Lower lobe of right lung (tissue), 2 donors: ENCODE data around the gene UBXN10. TPM values are rescaled to one million over a fixed set of nuclear protein-coding genes. Genes with fewer than 3 reads are reported as not detected.

Source experiments
- ATAC-seq, 2 donors: fragments of 200-7000 bp; cut with Tn5 transposase; one replicate each; pipeline ENCODE4 v1.9.1; 2020 to 2022; ENCODE audit warnings: mild to moderate bottlenecking in 2 of 2, moderate library complexity in 2 of 2
- DNase-seq: peaks from one replicate; pipeline ENCODE4 v3.0.0-alpha.2; 2020
- H3K27ac ChIP-seq: fragments of 200-600 bp; one replicate; pipeline ENCODE4 v1.8.0; 2022
- H3K27me3 ChIP-seq: fragments of 200-600 bp; one replicate; pipeline ENCODE4 v1.8.0; 2022; ENCODE audit warnings: low read depth
- H3K36me3 ChIP-seq: fragments of 200-600 bp; one replicate; pipeline ENCODE4 v1.8.0; 2022; ENCODE audit warnings: mild to moderate bottlenecking
- H3K4me1 ChIP-seq: fragments of 200-600 bp; one replicate; pipeline ENCODE4 v1.8.0; 2022
- H3K4me3 ChIP-seq: fragments of 200-600 bp; one replicate; pipeline ENCODE4 v1.8.0; 2022; ENCODE audit warnings: mild to moderate bottlenecking
- H3K9me3 ChIP-seq: fragments of 200-600 bp; one replicate; pipeline ENCODE4 v1.8.0; 2022
- CTCF ChIP-seq: fragments of 200-600 bp; IDR thresholded peaks from one replicate; pipeline ENCODE4 v1.8.0; 2022; ENCODE audit warnings: antibody characterized with exemption, mild to moderate bottlenecking
- intact Hi-C: fragments of 100-400 bp; cut with DNase I; formaldehyde crosslinking; loops from one replicate; pipeline ENCODE4 v1.11.0; 2022
- total RNA-seq: library from RNA; stranded (reverse); fragmentation: NEBNext Ultra II Directional; extraction: Animal tissue kit (Norgen Biotek cat#: 25700); gene quantifications from one replicate; pipeline ENCODE4 v1.2.1, GENCODE V29; 2021
- donor health status: DM: no; HTN: yes; CAD: no; lungs with severe emphysema.

The UBXN10 gene
- total RNA-seq, 1 donor from 2014 or later, result 7.8 TPM

- peaks cover 10% of the 10 kb centered on the region for H3K4me1 ChIP-seq
- ATAC-seq (peak; percentile 87), DNase-seq (peak; percentile 78)
- TF ChIP-seq CTCF, result peak; percentile 86
- peaks cover 3% of the 10 kb centered on the region for H3K27me3 ChIP-seq
- H3K9me3 ChIP-seq, result no peaks in the 10 kb centered on the region
- H3K4me3 ChIP-seq, result peak overlapping the region; percentile 6
- no peaks in the 10 kb centered on the region for H3K36me3 ChIP-seq
- no peak overlapping the region for H3K27ac ChIP-seq
- intact Hi-C loops, result no loop called here
Observed at GRCh38 chr1:20194757-20195461, 9.0 kb downstream of the UBXN10 start.

- Histone ChIP-seq H3K4me3 (no peak overlapping the region), H3K9me3 (no peaks in the 10 kb centered on the region), H3K27me3 (peaks cover 3% of the 10 kb centered on the region), H3K36me3 (no peaks in the 10 kb centered on the region), H3K4me1 (peaks cover 10% of the 10 kb centered on the region), H3K27ac (no peak overlapping the region)
- intact Hi-C loops, result no loop called here
- no peak for TF ChIP-seq CTCF
- DNase-seq (no peak), ATAC-seq (no peak)
Observed at GRCh38 chr1:20195462-20195780, 9.5 kb downstream of the UBXN10 start.

GRCh38 chr1:20197329-20197791 is 11.5 kb downstream of the UBXN10 start:
- TF ChIP-seq CTCF, result no peak
- intact Hi-C loops, result no loop called here
- no peak overlapping the region for H3K4me3 ChIP-seq

GRCh38 chr1:20198296-20198695 is 12.4 kb downstream of the UBXN10 start:
- no peaks in the 10 kb centered on the region for H3K9me3 ChIP-seq
- intact Hi-C loops, result no loop called here
- H3K36me3 ChIP-seq, result no peaks in the 10 kb centered on the region
- peaks cover 10% of the 10 kb centered on the region for H3K4me1 ChIP-seq
- no peak for DNase-seq
- no peak for TF ChIP-seq CTCF
- peaks cover 3% of the 10 kb centered on the region for H3K27me3 ChIP-seq
- ATAC-seq, result no peak
- H3K27ac ChIP-seq, result no peak overlapping the region
- no peak overlapping the region for H3K4me3 ChIP-seq

More at GRCh38 chr1:20197329-20197791, 11.5 kb downstream of the UBXN10 start:
- no peak for ATAC-seq
- Histone ChIP-seq H3K27me3 (peaks cover 3% of the 10 kb centered on the region), H3K4me1 (peaks cover 10% of the 10 kb centered on the region), H3K9me3 (no peaks in the 10 kb centered on the region), H3K27ac (no peak overlapping the region), H3K36me3 (no peaks in the 10 kb centered on the region)
- no peak for DNase-seq

- DNase-seq (no peak), ATAC-seq (no peak)
- H3K36me3 ChIP-seq, result no peaks in the 10 kb centered on the region
- no peaks in the 10 kb centered on the region for H3K9me3 ChIP-seq
- peaks cover 10% of the 10 kb centered on the region for H3K4me1 ChIP-seq
- intact Hi-C loops, result no loop called here
- TF ChIP-seq CTCF, result no peak
- H3K4me3 ChIP-seq, result no peak overlapping the region
- H3K27me3 ChIP-seq, result peaks cover 3% of the 10 kb centered on the region
- H3K27ac ChIP-seq, result no peak overlapping the region
Observed at GRCh38 chr1:20198918-20199317, 13.0 kb downstream of the UBXN10 start.
